NCI-H226 (cell line): ENCODE data around the gene ME1.
"Not testable (repeated sequence)": the region's sequence is repeated elsewhere in the genome, so short reads cannot be mapped to it uniquely, and the experiment has no call there.

ENCODE experiments used
- DNase-seq: peaks from one replicate; pipeline ENCODE4 v3.0.0-alpha.2; 2015

The ME1 gene

GRCh38 chr6:83430611-83431544, at the start of gene ME1:
Gene ME1 (minus strand): TSS chr6:83431051. CDS start chr6:83430954, 97 bp downstream.
- DNase-seq, result no peak

GRCh38 chr6:83480470-83480869, 49.6 kb upstream of the ME1 start:
- no peak for DNase-seq

GRCh38 chr6:83479389-83479788, 48.5 kb upstream of the ME1 start:
- no peak for DNase-seq

- no peak for DNase-seq
These were observed 46.1 kb upstream of the ME1 start for GRCh38 chr6:83476971-83477370.

- DNase-seq, result no peak
These were observed 43.5 kb upstream of the ME1 start for GRCh38 chr6:83474309-83474708.

- DNase-seq, result no peak
These were observed 41.9 kb upstream of the ME1 start for GRCh38 chr6:83472767-83473166.

GRCh38 chr6:83470587-83470986, 39.7 kb upstream of the ME1 start:
- DNase-seq, result no peak

- no peak for DNase-seq
These were observed 39.1 kb upstream of the ME1 start for GRCh38 chr6:83470001-83470400.

- DNase-seq, result no peak
These were observed 36.8 kb upstream of the ME1 start for GRCh38 chr6:83467620-83468036.

- no peak for DNase-seq
These were observed 35.5 kb upstream of the ME1 start for GRCh38 chr6:83466328-83466727.

- no peak for DNase-seq
These were observed 33.7 kb upstream of the ME1 start for GRCh38 chr6:83464381-83465140.

- DNase-seq, result no peak
These were observed 33.0 kb upstream of the ME1 start for GRCh38 chr6:83463886-83464285.

GRCh38 chr6:83462524-83462923, 31.7 kb upstream of the ME1 start:
- DNase-seq, result no peak

- no peak for DNase-seq
These were observed 30.6 kb upstream of the ME1 start for GRCh38 chr6:83461438-83461837.

- DNase-seq, result no peak
These were observed 28.8 kb upstream of the ME1 start for GRCh38 chr6:83459663-83460062.

GRCh38 chr6:83450015-83450414, 19.2 kb upstream of the ME1 start:
- DNase-seq, result not testable (repeated sequence)

GRCh38 chr6:83444086-83444699, 13.3 kb upstream of the ME1 start:
- DNase-seq, result not testable (repeated sequence)

- no peak for DNase-seq
These were observed 12.7 kb upstream of the ME1 start for GRCh38 chr6:83443516-83443915.

GRCh38 chr6:83442752-83443151, 11.9 kb upstream of the ME1 start:
- DNase-seq, result peak; percentile 22

GRCh38 chr6:83439201-83439600, 8.3 kb upstream of the ME1 start:
- no peak for DNase-seq

GRCh38 chr6:83436674-83437073, 5.8 kb upstream of the ME1 start:
- DNase-seq, result no peak

- DNase-seq, result no peak
These were observed 2.3 kb upstream of the ME1 start for GRCh38 chr6:83433177-83433576.

GRCh38 chr6:83432636-83433035, 1.8 kb upstream of the ME1 start:
- no peak for DNase-seq
